ENCODE results near the gene P2RY8.
"Not testable (repeated sequence)": the region's sequence is repeated elsewhere in the genome, so short reads cannot be mapped to it uniquely, and the experiment has no call there.

The P2RY8 gene

GRCh38 chrX:1485033-1485432 is 52.0 kb downstream of the P2RY8 start:
- DNase-seq = no peak

- DNase-seq = no peak
Measured at GRCh38 chrX:1484638-1485019, 52.4 kb downstream of the P2RY8 start.

- no peak for DNase-seq
Measured at GRCh38 chrX:1483843-1484637, 52.9 kb downstream of the P2RY8 start.

- not testable (repeated sequence) for DNase-seq
Measured at GRCh38 chrX:1482530-1482928, 54.5 kb downstream of the P2RY8 start.

- DNase-seq = no peak
Measured at GRCh38 chrX:1481636-1482529, 55.1 kb downstream of the P2RY8 start.

- DNase-seq = no peak
Measured at GRCh38 chrX:1480082-1480785, 56.8 kb downstream of the P2RY8 start.

- no peak for DNase-seq
Measured at GRCh38 chrX:1477801-1478458, 59.1 kb downstream of the P2RY8 start.

GRCh38 chrX:1477229-1477628 is 59.8 kb downstream of the P2RY8 start:
- no peak for DNase-seq

- DNase-seq = no peak
Measured at GRCh38 chrX:1476682-1477081, 60.3 kb downstream of the P2RY8 start.

GRCh38 chrX:1475881-1476280 is 61.1 kb downstream of the P2RY8 start:
- no peak for DNase-seq

- DNase-seq = no peak
Measured at GRCh38 chrX:1475481-1475880, 61.5 kb downstream of the P2RY8 start.

- not testable (repeated sequence) for DNase-seq
Measured at GRCh38 chrX:1474593-1474992, 62.4 kb downstream of the P2RY8 start.

GRCh38 chrX:1472975-1473374 is 64.0 kb downstream of the P2RY8 start:
- DNase-seq = no peak

GRCh38 chrX:1468250-1468772 is 68.7 kb downstream of the P2RY8 start:
- DNase-seq = peak; percentile 79

GRCh38 chrX:1466971-1467561 is 69.9 kb downstream of the P2RY8 start:
- no peak for DNase-seq

GRCh38 chrX:1466232-1466661 is 70.7 kb downstream of the P2RY8 start:
- no peak for DNase-seq

- DNase-seq = no peak
Measured at GRCh38 chrX:1465286-1466231, 71.4 kb downstream of the P2RY8 start.

- no peak for DNase-seq
Measured at GRCh38 chrX:1464971-1465285, 72.1 kb downstream of the P2RY8 start.

- no peak for DNase-seq
Measured at GRCh38 chrX:1464041-1464970, 72.7 kb downstream of the P2RY8 start.

GRCh38 chrX:1463581-1463980 is 73.4 kb downstream of the P2RY8 start:
- DNase-seq = no peak
